Esophagus squamous epithelium (tissue), 5 donors: ENCODE data around the gene CELF1. TPM values are rescaled to one million over a fixed set of nuclear protein-coding genes. Genes with fewer than 3 reads are reported as not detected.

Experiments used
- DNase-seq: peaks from one replicate; lab custom pipeline; 2025; lab: John Stamatoyannopoulos, UW
- H3K27ac ChIP-seq, 4 donors: fragments of 200-600 bp; sonication (generic); one replicate each; pipeline ENCODE4 v1.5.1; 2016 to 2019; ENCODE audit warnings: mild to moderate bottlenecking in 1 of 4
- H3K27me3 ChIP-seq, 4 donors: fragments of 200-600 bp; sonication (generic); 1 replicate in 3 of 4; 2 replicates in 1 of 4; pipeline versions ENCODE4 v1.5.1 to v1.6.0; 2017 to 2021; ENCODE audit warnings: antibody characterized with exemption in 1 of 4
- H3K36me3 ChIP-seq, 3 donors: fragments of 200-600 bp; sonication (generic); one replicate each; pipeline ENCODE4 v1.5.1; 2016 to 2019
- H3K4me1 ChIP-seq, 3 donors: fragments of 200-600 bp; sonication (generic); one replicate each; pipeline ENCODE4 v1.5.1; 2017 to 2019
- H3K4me3 ChIP-seq, 4 donors: fragments of 200-600 bp; sonication (generic); 1 replicate in 3 of 4; 2 replicates in 1 of 4; pipeline ENCODE4 v1.5.1; 2016 to 2019; ENCODE audit warnings: mild to moderate bottlenecking in 2 of 4, moderate library complexity in 1 of 4
- H3K9me3 ChIP-seq, 3 donors: fragments of 200-600 bp; sonication (generic); one replicate each; pipeline ENCODE4 v1.5.1; 2016 to 2019
- POLR2A ChIP-seq, 4 donors: fragments of 450-650 bp; IDR thresholded peaks; one replicate each; pipeline ENCODE4 v1.6.1; 2017; ENCODE audit warnings: antibody characterized with exemption in 4 of 4, mild to moderate bottlenecking in 4 of 4, moderate library complexity in 3 of 4
- WGBS, 2 donors: methylation state at CpG; one replicate each; pipeline ENCODE4 v1.1.5; 2018; 5-methylcytosine and 5-hydroxymethylcytosine counted together
- intact Hi-C: fragments of 100-400 bp; cut with DNase I; formaldehyde crosslinking; loops from one replicate; pipeline ENCODE4 v1.15.0; 2022
- total RNA-seq, 4 donors: library from RNA; depleted of rRNA; stranded (reverse); fragments of >200 nt; gene quantifications; one replicate each; pipeline ENCODE4 v1.1.0, GENCODE V29; 2016
- TF ChIP-seq, protein P1 (sequence below), 6 experiments: fragments of 450-650 bp in 4 of 6; fragments of 200-600 bp in 2 of 6; sonication (generic) in 2 of 6; IDR thresholded peaks; one replicate each; pipeline ENCODE4 v1.5.1; 2016 to 2019; ENCODE audit warnings: antibody characterized with exemption in 6 of 6, mild to moderate bottlenecking in 4 of 6, moderate library complexity in 4 of 6
- donor health status: DM: yes; HTN: yes; CAD: no.

The CELF1 gene
- total RNA-seq, 4 donors from 2014 or later: 50.4 to 88.9 (median 64.1) TPM

DNA sequence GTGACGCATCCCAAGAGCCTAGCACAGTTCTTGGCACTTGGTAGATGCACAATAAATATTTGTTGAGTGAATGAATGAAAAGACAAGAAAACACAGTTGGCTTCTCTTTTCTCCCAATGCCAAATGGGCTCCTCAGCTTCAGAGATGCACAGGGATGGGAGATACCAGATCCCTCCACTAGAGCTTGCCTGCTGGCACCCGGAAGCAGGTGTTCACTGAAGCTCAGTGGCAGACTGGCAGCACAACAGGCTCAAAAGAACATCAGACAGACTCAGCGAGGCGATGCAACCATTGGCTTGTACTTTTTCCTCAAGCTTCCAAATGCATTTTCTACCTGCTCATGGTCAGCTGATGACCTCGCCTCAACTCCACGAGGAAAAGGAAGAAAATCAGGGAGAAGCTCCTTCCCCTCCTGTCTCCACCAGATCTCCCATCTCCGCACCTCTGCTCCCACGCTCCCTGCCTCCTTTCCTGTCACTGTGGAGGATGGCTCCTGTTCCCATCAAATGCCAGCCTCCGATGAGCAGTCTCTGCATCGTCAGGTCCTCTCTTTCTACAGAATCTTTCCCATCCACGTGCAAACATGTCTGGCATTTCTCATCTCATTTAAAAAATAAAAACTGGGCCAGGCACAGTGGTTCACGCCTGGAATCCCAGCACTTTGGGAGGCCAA lies 109.8 kb downstream of the CELF1 start:
- no peak overlapping the region for H3K4me3 ChIP-seq
- intact Hi-C loops: no loop called here
- no peak for DNase-seq
- H3K27me3 ChIP-seq: no peaks in the 10 kb centered on the region
- WGBS, 2 donors: 86 to 92% methylated on average over 11 to 12 of the region's 12 CpGs
- no peaks in the 10 kb centered on the region for H3K36me3 ChIP-seq
- peaks cover 0 to under 1% (median 0%) of the 10 kb centered on the region in 3 donors for H3K4me1 ChIP-seq
- no peaks in the 10 kb centered on the region for H3K9me3 ChIP-seq
- TF ChIP-seq, protein P1, sequence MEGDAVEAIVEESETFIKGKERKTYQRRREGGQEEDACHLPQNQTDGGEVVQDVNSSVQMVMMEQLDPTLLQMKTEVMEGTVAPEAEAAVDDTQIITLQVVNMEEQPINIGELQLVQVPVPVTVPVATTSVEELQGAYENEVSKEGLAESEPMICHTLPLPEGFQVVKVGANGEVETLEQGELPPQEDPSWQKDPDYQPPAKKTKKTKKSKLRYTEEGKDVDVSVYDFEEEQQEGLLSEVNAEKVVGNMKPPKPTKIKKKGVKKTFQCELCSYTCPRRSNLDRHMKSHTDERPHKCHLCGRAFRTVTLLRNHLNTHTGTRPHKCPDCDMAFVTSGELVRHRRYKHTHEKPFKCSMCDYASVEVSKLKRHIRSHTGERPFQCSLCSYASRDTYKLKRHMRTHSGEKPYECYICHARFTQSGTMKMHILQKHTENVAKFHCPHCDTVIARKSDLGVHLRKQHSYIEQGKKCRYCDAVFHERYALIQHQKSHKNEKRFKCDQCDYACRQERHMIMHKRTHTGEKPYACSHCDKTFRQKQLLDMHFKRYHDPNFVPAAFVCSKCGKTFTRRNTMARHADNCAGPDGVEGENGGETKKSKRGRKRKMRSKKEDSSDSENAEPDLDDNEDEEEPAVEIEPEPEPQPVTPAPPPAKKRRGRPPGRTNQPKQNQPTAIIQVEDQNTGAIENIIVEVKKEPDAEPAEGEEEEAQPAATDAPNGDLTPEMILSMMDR (IDR thresholded peaks at IDR 0.05): no peak
- no peak overlapping the region for H3K27ac ChIP-seq

DNA sequence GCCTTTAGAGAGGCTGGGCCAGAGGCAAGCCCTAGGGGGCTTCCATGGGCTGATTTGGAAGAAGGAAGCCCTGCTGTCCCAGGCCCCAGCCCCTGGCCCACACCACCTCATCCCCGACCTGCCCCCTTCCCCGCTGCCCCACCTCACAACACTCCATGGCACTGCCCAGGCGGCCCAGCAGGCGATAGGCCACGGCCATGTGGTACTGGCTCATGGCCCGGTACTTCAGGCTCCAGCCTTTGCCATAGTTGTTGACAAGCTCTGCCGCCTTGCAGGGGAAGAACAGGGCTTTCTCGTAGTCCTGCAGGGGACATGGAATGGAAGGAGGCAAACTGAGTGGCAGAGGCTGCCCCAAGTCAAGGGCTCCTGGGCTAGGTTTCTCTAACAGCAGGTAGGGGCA lies 110.4 kb downstream of the CELF1 start:
- Histone ChIP-seq H3K27ac (no peak overlapping the region), H3K27me3 (no peaks in the 10 kb centered on the region), H3K4me3 (no peak overlapping the region), H3K4me1 (peaks cover 0 to 6% (median 0%) of the 10 kb centered on the region in 3 donors), H3K9me3 (no peaks in the 10 kb centered on the region), H3K36me3 (no peaks in the 10 kb centered on the region)
- intact Hi-C loops: no loop called here
- WGBS, 2 donors: 80% methylated on average over 1 of the region's 8 CpGs; no CpG with 5 or more reads in 1 of the 2 donors
- no peak for DNase-seq
- TF ChIP-seq POLR2A (IDR thresholded peaks at IDR 0.05): no peak
- TF ChIP-seq, protein P1 (IDR thresholded peaks at IDR 0.05): no peak

DNA sequence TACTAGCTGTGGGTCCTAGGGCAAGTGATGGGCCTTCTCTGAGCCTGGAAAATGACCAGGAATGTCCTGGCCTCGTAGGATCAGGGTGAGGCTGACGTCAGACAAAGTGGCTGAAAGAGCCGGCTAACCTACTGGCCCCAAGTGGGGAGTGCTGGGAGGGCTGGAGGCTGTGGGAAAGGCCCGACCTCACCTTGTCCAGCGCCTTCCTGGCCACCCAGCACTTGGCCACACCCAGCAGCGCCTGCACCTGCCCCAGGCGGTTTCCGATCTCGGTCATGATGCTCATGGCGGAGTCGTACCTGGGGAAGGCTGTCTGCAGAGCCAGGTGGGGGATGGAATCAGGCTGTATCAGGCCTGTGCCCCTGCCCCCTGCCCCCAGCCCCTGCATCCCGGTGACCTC lies 111.5 kb downstream of the CELF1 start:
- Histone ChIP-seq H3K9me3 (no peaks in the 10 kb centered on the region), H3K27ac (no peak overlapping the region), H3K4me1 (peaks cover 0 to 6% (median 0%) of the 10 kb centered on the region in 3 donors), H3K4me3 (no peak overlapping the region), H3K27me3 (no peaks in the 10 kb centered on the region), H3K36me3 (no peaks in the 10 kb centered on the region)
- DNase-seq: no peak
- intact Hi-C loops: no loop called here
- TF ChIP-seq, protein P1 (IDR thresholded peaks at IDR 0.05): no peak
- TF ChIP-seq POLR2A (IDR thresholded peaks at IDR 0.05): no peak
- WGBS, 2 donors: 79% methylated on average over 10 of the region's 12 CpGs; no CpG with 5 or more reads in 1 of the 2 donors

DNA sequence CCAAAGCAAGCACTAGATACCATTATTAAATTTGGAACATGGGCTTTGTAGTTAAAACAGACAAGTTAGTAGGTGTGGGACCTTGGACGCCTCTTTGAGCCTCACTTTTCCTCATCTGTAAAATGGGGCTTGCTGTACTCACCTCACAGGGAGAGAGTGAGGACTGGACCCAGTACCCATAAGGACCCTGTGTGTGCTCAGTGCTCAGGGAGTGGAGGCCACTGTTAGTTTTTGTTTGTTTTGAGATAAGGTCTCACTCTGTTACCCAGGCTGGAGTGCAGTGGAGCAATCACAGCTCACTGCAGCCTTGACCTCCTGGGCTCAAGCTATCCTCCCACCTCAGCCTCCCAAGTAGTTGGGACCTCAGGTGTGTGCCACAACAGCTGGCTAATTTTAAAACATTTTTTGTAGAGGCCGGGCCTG lies 112.9 kb downstream of the CELF1 start:
- intact Hi-C loops: no loop called here
- H3K9me3 ChIP-seq: no peaks in the 10 kb centered on the region
- H3K27ac ChIP-seq: no peak overlapping the region
- no peak overlapping the region for H3K4me3 ChIP-seq
- TF ChIP-seq, protein P1 (IDR thresholded peaks at IDR 0.05): no peak
- TF ChIP-seq POLR2A (IDR thresholded peaks at IDR 0.05): no peak
- 70 to 83% methylated on average over 1 of the region's 2 CpGs for WGBS, 2 donors
- H3K36me3 ChIP-seq: no peaks in the 10 kb centered on the region
- DNase-seq: no peak
- H3K4me1 ChIP-seq: peaks cover 0 to 6% (median 0%) of the 10 kb centered on the region in 3 donors
- H3K27me3 ChIP-seq: no peaks in the 10 kb centered on the region

DNA sequence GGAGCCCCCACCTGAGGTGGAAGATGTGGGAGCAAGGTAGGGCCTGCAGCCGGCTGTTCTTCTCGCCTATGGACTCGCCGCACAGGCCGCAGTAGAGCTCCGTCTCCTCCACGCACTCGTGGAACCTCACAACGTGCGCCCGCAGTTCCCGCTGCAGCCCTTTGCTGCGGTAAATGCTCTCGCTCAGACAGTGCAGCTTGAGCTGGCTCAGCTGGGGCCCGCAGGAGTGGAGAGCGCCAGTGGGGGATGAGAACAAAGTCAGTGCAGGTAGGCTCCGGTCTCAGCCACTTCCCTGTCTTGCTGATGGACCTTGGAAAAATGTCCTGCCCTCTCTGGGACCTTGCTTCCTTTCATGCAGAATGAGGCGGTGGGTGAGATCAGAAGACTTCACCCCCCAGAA lies 114.2 kb downstream of the CELF1 start:
- 94 to 100% methylated on average over 1 to 13 of the region's 18 CpGs for WGBS, 2 donors

More for the DNA sequence above, 114.2 kb downstream of the CELF1 start:
- DNase-seq: no peak
- H3K4me1 ChIP-seq: peaks cover 0 to 15% (median 4%) of the 10 kb centered on the region in 3 donors
- H3K36me3 ChIP-seq: no peaks in the 10 kb centered on the region
- H3K4me3 ChIP-seq: no peak overlapping the region
- TF ChIP-seq, protein P1 (IDR thresholded peaks at IDR 0.05): no peak
- no peak for TF ChIP-seq POLR2A (IDR thresholded peaks at IDR 0.05)
- intact Hi-C loops: no loop called here
- H3K9me3 ChIP-seq: no peaks in the 10 kb centered on the region
- H3K27ac ChIP-seq: no peak overlapping the region
- H3K27me3 ChIP-seq: no peaks in the 10 kb centered on the region
